Measurements from ENCODE around the gene ZNF254. TPM values are rescaled to one million over a fixed set of nuclear protein-coding genes. Genes with fewer than 3 reads are reported as not detected.

ZNF254 gene
- polyA plus RNA-seq, 1 of the 3 experiments (the other 2 are of a cell fraction) = 3.1 TPM

- no peak for TF ChIP-seq TCF12 (IDR thresholded peaks at IDR 0.05)
- TF ChIP-seq IRF3 (IDR thresholded peaks at IDR 0.05; ENCODE audit: low read depth, low read length) = no peak
- TF ChIP-seq SIN3A (IDR thresholded peaks at IDR 0.05; ENCODE audit: borderline replicate concordance, low read depth, low read length) = no peak
- no peak for TF ChIP-seq NFIC (IDR thresholded peaks at IDR 0.05; ENCODE audit: borderline replicate concordance)
- TF ChIP-seq TAF1 (IDR thresholded peaks at IDR 0.05; ENCODE audit: borderline replicate concordance, low read depth, low read length) = no peak
- TF ChIP-seq RAD21 (IDR thresholded peaks at IDR 0.05; ENCODE audit: low read length) = no peak
- TF ChIP-seq RFX5 (IDR thresholded peaks at IDR 0.05; ENCODE audit: low read length) = no peak
- TF ChIP-seq MEF2A (IDR thresholded peaks at IDR 0.05; ENCODE audit: borderline replicate concordance, low read depth) = no peak
- TF ChIP-seq CTCF (IDR thresholded peaks at IDR 0.05) = no peak
- no peak for TF ChIP-seq REST (IDR thresholded peaks at IDR 0.05; ENCODE audit: low read depth, low read length)
- no peak for TF ChIP-seq USF2 (IDR thresholded peaks at IDR 0.05; ENCODE audit: borderline replicate concordance, low read depth, low read length)
- no peak for TF ChIP-seq GABPA (IDR thresholded peaks at IDR 0.05; ENCODE audit: low read depth)
- TF ChIP-seq EP300 (IDR thresholded peaks at IDR 0.05; ENCODE audit: borderline replicate concordance in 1 of 2, low read depth in 1 of 2, low read length in 1 of 2) = no peak
- no peak for TF ChIP-seq ZBTB33 (IDR thresholded peaks at IDR 0.05; ENCODE audit: borderline replicate concordance, low read depth)
- TF ChIP-seq YY1 (IDR thresholded peaks at IDR 0.05; ENCODE audit: low read depth) = no peak
- H3K36me3 ChIP-seq (replicated peaks in 1 of 2; ENCODE audit: control insufficient read depth in 1 of 2, insufficient read depth in 2 of 2, low read length in 1 of 2) = no peaks in the 10 kb centered on the region
- H3K9ac ChIP-seq = no peak overlapping the region
- no peaks in the 10 kb centered on the region for H3K9me3 ChIP-seq
- H3K79me2 ChIP-seq (ENCODE audit: insufficient read depth) = no peaks in the 10 kb centered on the region
- H3K4me3 ChIP-seq (ENCODE audit: low read depth in 2 of 2, low read length in 1 of 2) = no peak overlapping the region
- no peaks in the 10 kb centered on the region for H3K9me2 ChIP-seq
- H4K20me1 ChIP-seq (ENCODE audit: insufficient read depth) = no peaks in the 10 kb centered on the region
- no peaks in the 10 kb centered on the region for H3K4me1 ChIP-seq (ENCODE audit: control insufficient read depth in 1 of 2, insufficient read depth in 2 of 2, low read depth in 1 of 2, low read length in 1 of 2)
- ChIA-PET CTCF (no interaction called here), POLR2A (no interaction called here)
- no peak for DNase-seq
- H3K4me2 ChIP-seq = no peak overlapping the region
- no peak overlapping the region for H2AFZ ChIP-seq (ENCODE audit: low read depth)
- H3K27ac ChIP-seq (ENCODE audit: low read depth in 2 of 2, low read length in 1 of 2) = no peak overlapping the region
- H3F3A ChIP-seq (replicated peaks; ENCODE audit: insufficient read depth) = no peaks in the 10 kb centered on the region
- no peaks in the 10 kb centered on the region for H3K27me3 ChIP-seq (ENCODE audit: insufficient read depth)
- 86% methylated on average over 10 of the region's 17 CpGs for WGBS (ENCODE audit: low lambda C conversion rate)
Observed at GRCh38 chr19:24178207-24178606, 91.2 kb downstream of the ZNF254 start.

Data from SK-N-SH (cell line).